Amniotic stem cell (primary cell): Measurements from ENCODE around the gene HELZ.
A peak's percentile ranks its signal among the peaks of the same experiment; 100 is the strongest.

ENCODE experiments used
- DNase-seq: peaks from one replicate; lab custom pipeline; 2025; lab: John Stamatoyannopoulos, UW

The HELZ gene

GRCh38 chr17:67194134-67194533 lies 50.9 kb downstream of the HELZ start:
- DNase-seq = peak; percentile 66

- DNase-seq = no peak
These were observed 57.1 kb downstream of the HELZ start for GRCh38 chr17:67187927-67188326.

- no peak for DNase-seq
These were observed 58.2 kb downstream of the HELZ start for GRCh38 chr17:67186782-67187181.

GRCh38 chr17:67183531-67183930 lies 61.5 kb downstream of the HELZ start:
- DNase-seq = no peak

- DNase-seq = no peak
These were observed 63.2 kb downstream of the HELZ start for GRCh38 chr17:67181825-67182224.

GRCh38 chr17:67180275-67180674 lies 64.7 kb downstream of the HELZ start:
- DNase-seq = no peak

- no peak for DNase-seq
These were observed 66.4 kb downstream of the HELZ start for GRCh38 chr17:67178555-67178954.

- no peak for DNase-seq
These were observed 67.3 kb downstream of the HELZ start for GRCh38 chr17:67177732-67178131.

- DNase-seq = no peak
These were observed 70.8 kb downstream of the HELZ start for GRCh38 chr17:67174190-67174589.

GRCh38 chr17:67171560-67171959 lies 73.4 kb downstream of the HELZ start:
- DNase-seq = no peak

GRCh38 chr17:67168496-67168895 lies 76.5 kb downstream of the HELZ start:
- no peak for DNase-seq

- no peak for DNase-seq
These were observed 79.8 kb downstream of the HELZ start for GRCh38 chr17:67165201-67165600.

GRCh38 chr17:67164302-67164701 lies 80.7 kb downstream of the HELZ start:
- no peak for DNase-seq

- DNase-seq = no peak
These were observed 82.2 kb downstream of the HELZ start for GRCh38 chr17:67162771-67163170.

GRCh38 chr17:67161573-67161972 lies 83.4 kb downstream of the HELZ start:
- no peak for DNase-seq

GRCh38 chr17:67160791-67161190 lies 84.2 kb downstream of the HELZ start:
- DNase-seq = no peak

- DNase-seq = peak; percentile 5
These were observed 87.0 kb downstream of the HELZ start for GRCh38 chr17:67157732-67158639.

GRCh38 chr17:67156269-67157199 lies 88.5 kb downstream of the HELZ start:
- DNase-seq = no peak

- no peak for DNase-seq
These were observed 92.2 kb downstream of the HELZ start for GRCh38 chr17:67152824-67153223.

- no peak for DNase-seq
These were observed 93.3 kb downstream of the HELZ start for GRCh38 chr17:67151717-67152116.

- DNase-seq = no peak
These were observed 94.2 kb downstream of the HELZ start for GRCh38 chr17:67150826-67151225.

- DNase-seq = no peak
These were observed 96.6 kb downstream of the HELZ start for GRCh38 chr17:67148352-67148751.
